RWPE1 (cell line): ENCODE measurements around the gene SAMD4A.
"Not testable (repeated sequence)": the region's sequence is repeated elsewhere in the genome, so short reads cannot be mapped to it uniquely, and the experiment has no call there.

Experiments used
- CTCF ChIA-PET: fragments of 350-600 bp; sonication (Branson Sonifier 250); formaldehyde crosslinking; extraction: SDS; loops from one replicate; lab custom pipeline; 2021; lab: Yijun Ruan, JAX
- POLR2A ChIA-PET: fragments of 400-600 bp; formaldehyde crosslinking; extraction: SDS; loops from one replicate; lab custom pipeline; 2020; ENCODE audit warnings: antibody characterized with exemption; ENCODE audit not compliant: low non-redundant PET; lab: Yijun Ruan, JAX
- DNase-seq: peaks from one replicate; pipeline ENCODE4 v3.0.0; 2012; ENCODE audit warnings: low spot score
- H3K27ac ChIP-seq: fragments of 450-650 bp; 2 replicates; pipeline ENCODE4 v1.5.1; 2017
- CTCF ChIP-seq: fragments of 450-650 bp; conservative IDR thresholded peaks from 2 replicates; pipeline ENCODE4 v1.5.1; 2017; ENCODE audit warnings: low read depth, mild to moderate bottlenecking

The SAMD4A gene

GRCh38 chr14:54623279-54624004 lies 56.5 kb downstream of the SAMD4A start:
- POLR2A ChIA-PET: no interaction called here
- no peak for TF ChIP-seq CTCF
- no peak for DNase-seq
- H3K27ac ChIP-seq: no peak overlapping the region
- CTCF ChIA-PET: interaction anchor here (0.7 kb wide), 1 partner anchor 193 kb away, joined by 3 read pairs; no protein-coding TSS in a partner anchor

GRCh38 chr14:54624005-54624358 lies 57.1 kb downstream of the SAMD4A start:
- H3K27ac ChIP-seq, POLR2A ChIA-PET, DNase-seq: not testable (repeated sequence)
- CTCF ChIA-PET: interaction anchor here (0.7 kb wide), 1 partner anchor 193 kb away, joined by 3 read pairs; no protein-coding TSS in a partner anchor

- ChIA-PET POLR2A (no interaction called here), CTCF (interaction anchor here (1.0 kb wide), 1 partner anchor 66 kb away, joined by 4 read pairs; no protein-coding TSS in a partner anchor)
- TF ChIP-seq CTCF: no peak
- no peak overlapping the region for H3K27ac ChIP-seq
- no peak for DNase-seq
Observed at GRCh38 chr14:54625112-54625511, 58.2 kb downstream of the SAMD4A start.

GRCh38 chr14:54627219-54627539 lies 60.3 kb downstream of the SAMD4A start:
- no peak for DNase-seq
- ChIA-PET CTCF (interaction anchor here (0.7 kb wide), 1 partner anchor 55 kb away, joined by 3 read pairs; no protein-coding TSS in a partner anchor), POLR2A (interaction anchor here (0.6 kb wide), 1 partner anchor 56 kb away, joined by 3 read pairs; no protein-coding TSS in a partner anchor)
- TF ChIP-seq CTCF: no peak
- no peak overlapping the region for H3K27ac ChIP-seq

- ChIA-PET CTCF (no interaction called here), POLR2A (no interaction called here)
- no peak overlapping the region for H3K27ac ChIP-seq
- DNase-seq: no peak
- no peak for TF ChIP-seq CTCF
Observed at GRCh38 chr14:54627540-54628363, 60.8 kb downstream of the SAMD4A start.

GRCh38 chr14:54629183-54629582 lies 62.3 kb downstream of the SAMD4A start:
- POLR2A ChIA-PET: no interaction called here
- DNase-seq: no peak
- H3K27ac ChIP-seq: no peak overlapping the region
- no peak for TF ChIP-seq CTCF
- CTCF ChIA-PET: no interaction called here
